GM12878 (cell line): ENCODE data around the gene SHROOM2. TPM values are rescaled to one million over a fixed set of nuclear protein-coding genes. Genes with fewer than 3 reads are reported as not detected.

Experiments
- ATAC-seq: fragments of 200-7000 bp; cut with Tn5 transposase; 3 replicates; pipeline ENCODE4 v1.9.1; 2020; ENCODE audit warnings: mild to moderate bottlenecking, moderate library complexity
- BruUV-seq: library from RNA; stranded (reverse); fragments of 400-500 nt; replicated peaks from 2 replicates; lab custom pipeline; 2021; lab: Mats Ljungman, UMichigan
- CTCF ChIA-PET: fragments of 300-600 bp; sonication (Branson Sonifier 250); formaldehyde crosslinking; extraction: SDS; loops from one replicate; lab custom pipeline; 2021; ENCODE audit warnings: inconsistent platforms; lab: Yijun Ruan, JAX
- POLR2A ChIA-PET: fragments of 350-600 bp; formaldehyde crosslinking; extraction: SDS; loops from one replicate; lab custom pipeline; 2021; ENCODE audit warnings: inconsistent platforms; lab: Charles Lee
- RAD21 ChIA-PET: fragments of 300-600 bp; sonication (Branson Sonifier 250); formaldehyde crosslinking; loops from one replicate; lab custom pipeline; 2023; ENCODE audit warnings: antibody characterized with exemption; ENCODE audit not compliant: unreplicated experiment; lab: Charles Lee
- SMC1A ChIA-PET: fragments of 300-600 bp; sonication (Branson Sonifier 250); formaldehyde crosslinking; loops from one replicate; lab custom pipeline; 2023; ENCODE audit not compliant: unreplicated experiment, uncharacterized antibody; lab: Charles Lee
- DNase-seq: peaks from one replicate; pipeline ENCODE4 v3.0.0-alpha.2; 2011; ENCODE audit warnings: low read depth, low spot score
- FAIRE-seq: peaks from 3 replicates; lab custom pipeline; 2011; peaks lifted over from hg19 to GRCh38; lab: Jason Lieb, UNC
- H2AFZ ChIP-seq: 2 replicates; pipeline ENCODE4 v1.6.0; 2011; ENCODE audit warnings: low read depth, low read length, control low read depth; ENCODE audit not compliant: control insufficient read depth
- H3K27ac ChIP-seq: 2 replicates; pipeline ENCODE4 v1.5.1; 2011; ENCODE audit warnings: control low read depth; ENCODE audit not compliant: control insufficient read depth, insufficient read depth
- H3K27me3 ChIP-seq, 2 experiments: replicated peaks in 1 of 2; 2 replicates each; pipeline versions ENCODE4 v1.6.0 to v1.6.1; 2011; ENCODE audit warnings: low read length in 1 of 2; ENCODE audit not compliant: control insufficient read depth in 2 of 2, insufficient read depth in 2 of 2
- H3K36me3 ChIP-seq, 2 experiments: 2 replicates each; pipeline ENCODE4 v1.5.1; 2011; ENCODE audit warnings: low read length in 1 of 2; ENCODE audit not compliant: control insufficient read depth in 2 of 2, insufficient read depth in 2 of 2
- H3K4me1 ChIP-seq: 2 replicates; pipeline ENCODE4 v1.6.1; 2011; ENCODE audit warnings: mild to moderate bottlenecking, low read length, moderate library complexity, mixed read lengths; ENCODE audit not compliant: control insufficient read depth, insufficient read depth
- H3K4me2 ChIP-seq: 2 replicates; pipeline ENCODE4 v1.6.0; 2011; ENCODE audit warnings: control low read depth; ENCODE audit not compliant: control insufficient read depth, insufficient read depth
- H3K4me3 ChIP-seq: fragments of 200-600 bp; sonication (generic); 2 replicates; pipeline ENCODE4 v1.5.1; 2016
- H3K79me2 ChIP-seq: 2 replicates; pipeline ENCODE4 v1.6.0; 2011; ENCODE audit warnings: low read length; ENCODE audit not compliant: control insufficient read depth, insufficient read depth
- H3K9ac ChIP-seq: 2 replicates; pipeline ENCODE4 v1.8.0; 2011; ENCODE audit warnings: low read length, control low read depth, mixed read lengths; ENCODE audit not compliant: control insufficient read depth, insufficient read depth
- H3K9me3 ChIP-seq: replicated peaks from 3 replicates; pipeline ENCODE4 v1.5.1; 2011; ENCODE audit warnings: mild to moderate bottlenecking, low read length; ENCODE audit not compliant: control insufficient read depth, insufficient read depth
- H4K20me1 ChIP-seq: 2 replicates; pipeline ENCODE4 v1.6.0; 2011; ENCODE audit not compliant: control insufficient read depth, insufficient read depth
- ASH2L ChIP-seq: fragments of 300-600, 200-600 bp; sonication (generic); IDR thresholded peaks from 2 replicates; pipeline ENCODE4 v1.6.1; 2017; ENCODE audit warnings: low read depth, mild to moderate bottlenecking, borderline replicate concordance
- BACH1 ChIP-seq: fragments of 450-650 bp; IDR thresholded peaks from 2 replicates; pipeline ENCODE4 v1.6.1; 2017; ENCODE audit warnings: mild to moderate bottlenecking, borderline replicate concordance
- CREM ChIP-seq: IDR thresholded peaks from 2 replicates; pipeline ENCODE4 v1.6.1; 2014; ENCODE audit warnings: antibody characterized with exemption, low read depth
- GABPA ChIP-seq: IDR thresholded peaks from 2 replicates; pipeline ENCODE4 v1.6.1; 2014; ENCODE audit warnings: antibody characterized with exemption, low read depth, mild to moderate bottlenecking, inconsistent platforms
- HDGF ChIP-seq: fragments of 450-650 bp; IDR thresholded peaks from 2 replicates; pipeline ENCODE4 v1.6.1; 2016; ENCODE audit warnings: antibody characterized with exemption
- IKZF2 ChIP-seq, 2 experiments: fragments of 450-650 bp; IDR thresholded peaks; 2 replicates each; pipeline ENCODE4 v1.6.1; 2017; ENCODE audit warnings: mild to moderate bottlenecking in 2 of 2, moderate library complexity in 2 of 2
- LARP7 ChIP-seq: fragments of 450-650 bp; IDR thresholded peaks from 2 replicates; pipeline ENCODE4 v1.6.1; 2017; ENCODE audit warnings: mild to moderate bottlenecking
- NFYA ChIP-seq: IDR thresholded peaks from 2 replicates; pipeline ENCODE4 v1.6.1; 2011; ENCODE audit warnings: low read depth, mild to moderate bottlenecking, low read length, improper control_type of control experiment, borderline replicate concordance
- NR2C1 ChIP-seq: fragments of 450-650 bp; IDR thresholded peaks from 2 replicates; pipeline ENCODE4 v1.6.1; 2017; ENCODE audit warnings: antibody characterized with exemption, mild to moderate bottlenecking, moderate library complexity
- PAX8 ChIP-seq: fragments of 450-650 bp; IDR thresholded peaks from 2 replicates; pipeline ENCODE4 v1.6.1; 2017; ENCODE audit warnings: mild to moderate bottlenecking, moderate library complexity
- RCOR1 ChIP-seq: conservative IDR thresholded peaks from 2 replicates; pipeline ENCODE4 v1.6.1; 2012; ENCODE audit warnings: low read depth, low read length, improper control_type of control experiment
- RELA ChIP-seq: fragments of 450-650 bp; IDR thresholded peaks from 2 replicates; pipeline ENCODE4 v1.8.0; 2014; ENCODE audit warnings: borderline replicate concordance; ENCODE audit not compliant: partially characterized antibody
- SIX5 ChIP-seq: IDR thresholded peaks from 2 replicates; pipeline ENCODE4 v1.6.1; 2011; ENCODE audit warnings: mild to moderate bottlenecking, low read depth, low read length, moderate library complexity; ENCODE audit not compliant: severe bottlenecking
- SUPT20H ChIP-seq: IDR thresholded peaks from 2 replicates; pipeline ENCODE4 v1.6.1; 2011; ENCODE audit warnings: low read depth, mild to moderate bottlenecking, low read length, moderate library complexity, borderline replicate concordance; ENCODE audit not compliant: control insufficient read depth
- WGBS: methylation state at CpG from one replicate; pipeline ENCODE4 v1.1.6; 2016; ENCODE audit warnings: low lambda C conversion rate; ENCODE audit not compliant: insufficient replicate concordance, insufficient coverage; ENCODE audit errors: missing lambda C conversion rate; 5-methylcytosine and 5-hydroxymethylcytosine counted together
- in situ Hi-C: fragments of 300-500 bp; cut with MboI; formaldehyde crosslinking; loops from 9 replicates; pipeline ENCODE4 v1.14.3; 2018; ENCODE audit warnings: mixed read lengths
- intact Hi-C: fragments of 100-400 bp; cut with micrococcal nuclease; formaldehyde crosslinking; loops from one replicate; pipeline ENCODE4 v1.14.2; 2022; ENCODE audit not compliant: unreplicated experiment
- polyA plus RNA-seq, 11 experiments: library from polyadenylated mRNA; depleted of rRNA in 4 of 11; unstranded in 6 of 11; stranded (reverse) in 5 of 11; fragments of >200 nt; fragmentation: Nextera tagmentation in 4 of 11; fragmentation: Illumina TruSeq in 1 of 11; extraction: Ambion mirVana in 4 of 11; extraction: Trizol in 1 of 11; gene quantifications; 1 replicate in 1 of 11; 2 replicates in 10 of 11; pipeline versions ENCODE4 v1.2.1 to v1.2.3, GENCODE V29; 2011 to 2016; ENCODE audit warnings: inconsistent platforms in 2 of 11, missing spikeins in 2 of 11, low read depth in 1 of 11
- total RNA-seq, 4 experiments: library from RNA; depleted of rRNA in 3 of 4; stranded (reverse); fragments of >200 nt in 3 of 4; fragmentation: Illumina TruSeq in 1 of 4; extraction: Trizol in 1 of 4; gene quantifications; 2 replicates each; pipeline versions ENCODE4 v1.2.1 to v1.2.3, GENCODE V29; 2013 to 2021
- TF ChIP-seq, protein P1 (sequence below), 3 experiments: IDR thresholded peaks in 2 of 3; conservative IDR thresholded peaks in 1 of 3; 2 replicates each; pipeline ENCODE4 v1.5.1; 2011; ENCODE audit warnings: low read depth in 3 of 3, low read length in 3 of 3, mild to moderate bottlenecking in 3 of 3, control low read depth in 2 of 3, moderate library complexity in 2 of 3, inconsistent platforms in 1 of 3, mixed read lengths in 1 of 3; ENCODE audit not compliant: control insufficient read depth in 2 of 3, insufficient read depth in 1 of 3; ENCODE audit errors: extremely low read depth in 1 of 3
- TF ChIP-seq, protein P2 (sequence below): IDR thresholded peaks from 2 replicates; pipeline ENCODE4 v1.6.1; 2012; ENCODE audit warnings: low read depth, low read length, improper control_type of control experiment
- TF ChIP-seq, protein P3 (sequence below): IDR thresholded peaks from 2 replicates; pipeline ENCODE4 v1.6.1; 2011; ENCODE audit warnings: low read depth, low read length, improper control_type of control experiment, borderline replicate concordance

Gene SHROOM2
- total and polyA plus RNA-seq, 10 of the 15 experiments (the other 5 are each of a cell fraction or from before 2014, with no cell fraction given): under 0.01 to 0.15 (median 0.09) TPM; not detected in 2

DNA sequence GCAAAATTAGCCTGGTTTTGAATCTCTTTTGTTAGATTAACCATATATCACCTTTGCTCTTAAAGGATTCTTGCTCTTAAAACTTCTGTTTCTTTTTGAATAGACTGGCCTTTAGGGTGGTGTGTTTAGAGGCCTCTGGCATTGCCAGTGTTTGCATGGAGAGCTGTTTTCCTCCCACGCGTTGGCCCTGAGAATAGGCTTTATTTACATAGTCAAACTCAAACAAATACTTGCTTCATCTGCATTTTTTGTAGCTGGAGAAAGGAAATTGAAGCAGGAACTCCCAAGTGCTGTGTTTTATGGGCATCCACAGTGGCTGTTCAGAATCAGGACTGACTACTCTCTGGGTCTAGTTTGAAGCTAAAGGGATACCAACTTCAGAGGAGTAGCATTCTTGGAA lies 2.7 kb downstream of the SHROOM2 start:
- ATAC-seq (no peak), DNase-seq (no peak), FAIRE-seq (no peak)
- no peak overlapping the region for H3K9ac ChIP-seq
- H3K27ac ChIP-seq: no peak overlapping the region
- H3K79me2 ChIP-seq: no peaks in the 10 kb centered on the region
- BruUV-seq: no TSS peak
- ChIA-PET SMC1A (no interaction called here), CTCF (no interaction called here), POLR2A (no interaction called here), RAD21 (no interaction called here)
- intact Hi-C loops (no loop called here), in situ Hi-C loops (no loop called here)
- H3K4me1 ChIP-seq: no peaks in the 10 kb centered on the region
- H3K9me3 ChIP-seq: no peaks in the 10 kb centered on the region
- no peak for TF ChIP-seq SUPT20H
- no peak for TF ChIP-seq NFYA
- no peak for TF ChIP-seq ASH2L
- no peak for TF ChIP-seq LARP7
- TF ChIP-seq CREM: no peak
- TF ChIP-seq, protein P1, sequence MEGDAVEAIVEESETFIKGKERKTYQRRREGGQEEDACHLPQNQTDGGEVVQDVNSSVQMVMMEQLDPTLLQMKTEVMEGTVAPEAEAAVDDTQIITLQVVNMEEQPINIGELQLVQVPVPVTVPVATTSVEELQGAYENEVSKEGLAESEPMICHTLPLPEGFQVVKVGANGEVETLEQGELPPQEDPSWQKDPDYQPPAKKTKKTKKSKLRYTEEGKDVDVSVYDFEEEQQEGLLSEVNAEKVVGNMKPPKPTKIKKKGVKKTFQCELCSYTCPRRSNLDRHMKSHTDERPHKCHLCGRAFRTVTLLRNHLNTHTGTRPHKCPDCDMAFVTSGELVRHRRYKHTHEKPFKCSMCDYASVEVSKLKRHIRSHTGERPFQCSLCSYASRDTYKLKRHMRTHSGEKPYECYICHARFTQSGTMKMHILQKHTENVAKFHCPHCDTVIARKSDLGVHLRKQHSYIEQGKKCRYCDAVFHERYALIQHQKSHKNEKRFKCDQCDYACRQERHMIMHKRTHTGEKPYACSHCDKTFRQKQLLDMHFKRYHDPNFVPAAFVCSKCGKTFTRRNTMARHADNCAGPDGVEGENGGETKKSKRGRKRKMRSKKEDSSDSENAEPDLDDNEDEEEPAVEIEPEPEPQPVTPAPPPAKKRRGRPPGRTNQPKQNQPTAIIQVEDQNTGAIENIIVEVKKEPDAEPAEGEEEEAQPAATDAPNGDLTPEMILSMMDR (IDR thresholded peaks at IDR 0.05 in 2 of 3, conservative IDR thresholded peaks at IDR 0.05 in 1 of 3; ENCODE audit: control insufficient read depth in 2 of 3, extremely low read depth in 1 of 3, insufficient read depth in 1 of 3, low read depth in 3 of 3, low read length in 3 of 3): no peak
- TF ChIP-seq RELA: no peak
- no peak for TF ChIP-seq NR2C1
- no peak for TF ChIP-seq HDGF
- TF ChIP-seq, protein P2, sequence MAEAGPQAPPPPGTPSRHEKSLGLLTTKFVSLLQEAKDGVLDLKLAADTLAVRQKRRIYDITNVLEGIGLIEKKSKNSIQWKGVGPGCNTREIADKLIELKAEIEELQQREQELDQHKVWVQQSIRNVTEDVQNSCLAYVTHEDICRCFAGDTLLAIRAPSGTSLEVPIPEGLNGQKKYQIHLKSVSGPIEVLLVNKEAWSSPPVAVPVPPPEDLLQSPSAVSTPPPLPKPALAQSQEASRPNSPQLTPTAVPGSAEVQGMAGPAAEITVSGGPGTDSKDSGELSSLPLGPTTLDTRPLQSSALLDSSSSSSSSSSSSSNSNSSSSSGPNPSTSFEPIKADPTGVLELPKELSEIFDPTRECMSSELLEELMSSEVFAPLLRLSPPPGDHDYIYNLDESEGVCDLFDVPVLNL: no peak
- no peak for TF ChIP-seq RCOR1
- TF ChIP-seq BACH1: no peak
- TF ChIP-seq IKZF2 (IDR thresholded peaks at IDR 0.05): no peak
- no peak for TF ChIP-seq SIX5
- TF ChIP-seq, protein P3, sequence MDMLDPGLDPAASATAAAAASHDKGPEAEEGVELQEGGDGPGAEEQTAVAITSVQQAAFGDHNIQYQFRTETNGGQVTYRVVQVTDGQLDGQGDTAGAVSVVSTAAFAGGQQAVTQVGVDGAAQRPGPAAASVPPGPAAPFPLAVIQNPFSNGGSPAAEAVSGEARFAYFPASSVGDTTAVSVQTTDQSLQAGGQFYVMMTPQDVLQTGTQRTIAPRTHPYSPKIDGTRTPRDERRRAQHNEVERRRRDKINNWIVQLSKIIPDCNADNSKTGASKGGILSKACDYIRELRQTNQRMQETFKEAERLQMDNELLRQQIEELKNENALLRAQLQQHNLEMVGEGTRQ: no peak
- no peak for TF ChIP-seq PAX8
- TF ChIP-seq GABPA: no peak
- peaks cover 0 to 2% of the 10 kb centered on the region in 2 experiments; a peak in 2 of 4 replicates for H3K27me3 ChIP-seq
- no peak overlapping the region for H3K4me3 ChIP-seq
- no peaks in the 10 kb centered on the region for H4K20me1 ChIP-seq
- WGBS: 0% methylated on average over 2 of the region's 2 CpGs
- no peak overlapping the region for H2AFZ ChIP-seq
- H3K36me3 ChIP-seq: no peaks in the 10 kb centered on the region
- no peak overlapping the region for H3K4me2 ChIP-seq
